Heart left ventricle (tissue), 16 donors: ENCODE measurements around the gene PIANP. TPM values are rescaled to one million over a fixed set of nuclear protein-coding genes. Genes with fewer than 3 reads are reported as not detected.

ENCODE experiments used
- ATAC-seq, 4 donors: fragments of 200-7000 bp; cut with Tn5 transposase; one replicate each; pipeline ENCODE4 v1.9.1; 2020 to 2022; ENCODE audit warnings: moderate library complexity in 4 of 4, mild to moderate bottlenecking in 3 of 4, moderate number of reproducible peaks in 1 of 4
- DNase-seq, 5 donors: peaks; one replicate each; pipeline ENCODE4 v3.0.0-alpha.2; 2020
- H3K27ac ChIP-seq, 12 donors: fragments of 200-600 bp; sonication (generic) in 4 of 12; one replicate each; pipeline versions ENCODE4 v1.5.0 to v1.8.0; 2016 to 2022; ENCODE audit warnings: mild to moderate bottlenecking in 2 of 12
- H3K27me3 ChIP-seq, 9 donors: fragments of 200-600 bp; sonication (generic) in 2 of 9; one replicate each; pipeline versions ENCODE4 v1.5.1 to v1.8.0; 2016 to 2022; ENCODE audit warnings: mild to moderate bottlenecking in 3 of 9
- H3K36me3 ChIP-seq, 9 donors: fragments of 200-600 bp; sonication (generic) in 2 of 9; one replicate each; pipeline versions ENCODE4 v1.5.0 to v1.8.0; 2018 to 2022; ENCODE audit warnings: mild to moderate bottlenecking in 2 of 9
- H3K4me1 ChIP-seq, 12 donors: fragments of 200-600 bp; sonication (generic) in 4 of 12; one replicate each; pipeline versions ENCODE4 v1.5.0 to v1.8.0; 2016 to 2022; ENCODE audit warnings: mild to moderate bottlenecking in 3 of 12
- H3K4me3 ChIP-seq, 12 donors: fragments of 200-600 bp; sonication (generic) in 4 of 12; one replicate each; pipeline versions ENCODE4 v1.5.0 to v1.8.0; 2017 to 2022; ENCODE audit warnings: mild to moderate bottlenecking in 9 of 12, moderate library complexity in 4 of 12
- H3K9me3 ChIP-seq, 12 donors: fragments of 200-600 bp; sonication (generic) in 4 of 12; one replicate each; pipeline versions ENCODE4 v1.5.0 to v1.8.0; 2016 to 2022; ENCODE audit warnings: mild to moderate bottlenecking in 1 of 12
- POLR2A ChIP-seq, 2 donors: fragments of 450-650 bp; IDR thresholded peaks; one replicate each; pipeline ENCODE4 v1.6.1; 2017; ENCODE audit warnings: antibody characterized with exemption in 2 of 2, mild to moderate bottlenecking in 2 of 2, moderate library complexity in 2 of 2
- WGBS, 4 donors: extraction: QIAGEN DNeasy Blood & Tissue Kit in 2 of 4; methylation state at CpG; one replicate each; pipeline versions ENCODE4 v1.1.5 to v1.1.7; 2013 to 2018; 5-methylcytosine and 5-hydroxymethylcytosine counted together
- intact Hi-C, 10 donors: fragments of 100-400 bp; cut with DNase I; formaldehyde crosslinking; loops; one replicate each; pipeline versions ENCODE4 v1.11.1 to v1.14.2; 2022
- polyA plus RNA-seq, 2 donors: library from polyadenylated mRNA; stranded (reverse); fragments of 200-250 nt; gene quantifications; one replicate each; pipeline ENCODE4 v1.2.3, GENCODE V29; 2013
- total RNA-seq, 9 donors: library from RNA; depleted of rRNA in 2 of 9; stranded (reverse); fragments of >200 nt in 2 of 9; fragmentation: NEBNext Ultra II Directional in 3 of 9; extraction: Animal tissue kit (Norgen Biotek cat#: 25700) in 3 of 9; gene quantifications; one replicate each; pipeline versions ENCODE4 v1.1.0 to v1.2.4, GENCODE V29; 2016 to 2023
- TF ChIP-seq, protein P1 (sequence below), 12 donors: fragments of 200-600 bp; sonication (generic) in 4 of 12; IDR thresholded peaks; one replicate each; pipeline versions ENCODE4 v1.5.0 to v1.8.0; 2018 to 2022; ENCODE audit warnings: antibody characterized with exemption in 12 of 12, mild to moderate bottlenecking in 5 of 12
- donor health status: ischemic (EF 13 %, LVEDD 7.1; RV severe dilation, severe dysfunction).
- donor health status: healthy with polysubstance abuse.
- donor health status: DM: no; HTN: yes; CAD: no.
- donor health status: DM: no; HTN: no; CAD: no.
- donor health status: ischemic (EF 25% LVEDD 6.9; RV normal size, moderate dysfunction).
- donor health status: ischemic (EF 25% LVEDD 5.7; RV mildly dilated, moderate dysfunction).
- donor health status: healthy.
- donor health status: DM: yes; HTN: yes; CAD: no.
- donor health status: ischemic (EF 35%, LVEDD 5.7; RV mildly dilated, moderate dysfunction).
- donor health status: nonischemic (EF 11% LVEDD 7.7; RV severe dilation, severe dysfunction).
- donor health status: DM: yes; HTN: yes; CAD: no.
- donor health status: PGD.
- donor health status: ischemic (EF 29% LVEDD 5.4; RV normal size, mild dysfunction).
- donor health status: nonischemic (EF 23%, LVEDD 6.1; RV moderate dilation, normal function).

PIANP gene
- total and polyA plus RNA-seq, 11 donors, result 0.11 to 0.32 (median 0.22) TPM; not detected in 6

- ATAC-seq, result no peak
- TF ChIP-seq, protein P1, sequence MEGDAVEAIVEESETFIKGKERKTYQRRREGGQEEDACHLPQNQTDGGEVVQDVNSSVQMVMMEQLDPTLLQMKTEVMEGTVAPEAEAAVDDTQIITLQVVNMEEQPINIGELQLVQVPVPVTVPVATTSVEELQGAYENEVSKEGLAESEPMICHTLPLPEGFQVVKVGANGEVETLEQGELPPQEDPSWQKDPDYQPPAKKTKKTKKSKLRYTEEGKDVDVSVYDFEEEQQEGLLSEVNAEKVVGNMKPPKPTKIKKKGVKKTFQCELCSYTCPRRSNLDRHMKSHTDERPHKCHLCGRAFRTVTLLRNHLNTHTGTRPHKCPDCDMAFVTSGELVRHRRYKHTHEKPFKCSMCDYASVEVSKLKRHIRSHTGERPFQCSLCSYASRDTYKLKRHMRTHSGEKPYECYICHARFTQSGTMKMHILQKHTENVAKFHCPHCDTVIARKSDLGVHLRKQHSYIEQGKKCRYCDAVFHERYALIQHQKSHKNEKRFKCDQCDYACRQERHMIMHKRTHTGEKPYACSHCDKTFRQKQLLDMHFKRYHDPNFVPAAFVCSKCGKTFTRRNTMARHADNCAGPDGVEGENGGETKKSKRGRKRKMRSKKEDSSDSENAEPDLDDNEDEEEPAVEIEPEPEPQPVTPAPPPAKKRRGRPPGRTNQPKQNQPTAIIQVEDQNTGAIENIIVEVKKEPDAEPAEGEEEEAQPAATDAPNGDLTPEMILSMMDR (IDR thresholded peaks at IDR 0.05), result no peak
- no peak for TF ChIP-seq POLR2A (IDR thresholded peaks at IDR 0.05)
- H3K9me3 ChIP-seq, result no peaks in the 10 kb centered on the region
- H3K27me3 ChIP-seq, result no peaks in the 10 kb centered on the region
- 59 to 75% (median 66%) methylated on average over 3 of the region's 3 CpGs for WGBS, 4 donors
- no peak overlapping the region for H3K4me3 ChIP-seq
- H3K4me1 ChIP-seq, result peaks cover 0 to 51% (median 34%) of the 10 kb centered on the region in 12 donors
- intact Hi-C loops, result loop anchor here in 4 of 10 donors (2.0 to 5.0 kb wide), 4 partner anchors 17 to 71 kb away; partner anchors contain the start of gene COPS7A (in 1 of the 4)
- DNase-seq, result no peak
- no peak overlapping the region for H3K27ac ChIP-seq
- H3K36me3 ChIP-seq, result peaks cover 0 to 56% (median 24%) of the 10 kb centered on the region in 9 donors
Observed at GRCh38 chr12:6685814-6686213, 14.8 kb downstream of the PIANP start.

DNA sequence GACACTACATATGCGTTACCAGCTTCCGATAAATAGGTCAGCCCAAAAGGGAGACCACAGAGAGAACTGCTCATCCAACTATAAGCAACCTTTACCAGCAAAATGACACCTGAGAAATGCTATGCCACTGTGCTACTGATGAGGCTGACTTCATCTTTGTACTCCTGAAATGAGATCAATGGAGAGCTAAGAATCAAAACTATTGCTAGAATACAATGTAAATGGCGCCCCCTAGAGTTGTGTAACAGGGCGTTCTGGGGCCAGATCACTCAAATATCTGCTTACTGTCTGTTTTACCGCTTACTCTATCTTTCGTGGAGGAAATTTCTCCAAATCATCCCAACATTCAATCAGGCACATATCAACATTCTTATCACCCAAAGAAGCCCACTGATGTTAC lies 16.0 kb downstream of the PIANP start:
- no peaks in the 10 kb centered on the region for H3K27me3 ChIP-seq
- no peak for DNase-seq
- 70 to 72% (median 70%) methylated on average over 6 of the region's 6 CpGs for WGBS, 4 donors

GRCh38 chr12:6676962-6677361 lies 23.7 kb downstream of the PIANP start:
- intact Hi-C loops, result no loop called here
- ATAC-seq (no peak), DNase-seq (no peak)
- Histone ChIP-seq H3K27me3 (no peaks in the 10 kb centered on the region), H3K36me3 (peaks cover 7 to 99% (median 93%) of the 10 kb centered on the region in 9 donors), H3K27ac (no peak overlapping the region), H3K9me3 (no peaks in the 10 kb centered on the region), H3K4me3 (no peak overlapping the region), H3K4me1 (no peaks in the 10 kb centered on the region)
- TF ChIP-seq POLR2A (IDR thresholded peaks at IDR 0.05), result no peak
- TF ChIP-seq, protein P1 (IDR thresholded peaks at IDR 0.05), result no peak
- 86 to 94% (median 93%) methylated on average over 5 of the region's 5 CpGs for WGBS, 4 donors

More for the DNA sequence above, 16.0 kb downstream of the PIANP start:
- Histone ChIP-seq H3K4me3 (no peak overlapping the region), H3K9me3 (no peaks in the 10 kb centered on the region), H3K4me1 (peaks cover 0 to 39% (median 23%) of the 10 kb centered on the region in 12 donors), H3K27ac (no peak overlapping the region), H3K36me3 (peaks cover 0 to 68% (median 36%) of the 10 kb centered on the region in 9 donors)
- TF ChIP-seq, protein P1 (IDR thresholded peaks at IDR 0.05), result peak in 10 of 12 donors; percentile 23 to 52 (median 45)
- TF ChIP-seq POLR2A (IDR thresholded peaks at IDR 0.05), result no peak
- ATAC-seq, result no peak
- intact Hi-C loops, result loop anchor here in 2 of 10 donors (2.0 to 5.0 kb wide), 2 partner anchors 16 to 38 kb away; partner anchors contain the start of gene COPS7A (in 1 of the 2)

GRCh38 chr12:6672143-6672542 lies 28.5 kb downstream of the PIANP start:
- Histone ChIP-seq H3K27ac (no peak overlapping the region), H3K9me3 (no peaks in the 10 kb centered on the region), H3K4me3 (no peak overlapping the region), H3K36me3 (peaks cover 3 to 100% (median 99%) of the 10 kb centered on the region in 9 donors), H3K27me3 (no peaks in the 10 kb centered on the region), H3K4me1 (no peaks in the 10 kb centered on the region)
- WGBS, 4 donors, result 87 to 91% (median 89%) methylated on average over 18 of the region's 18 CpGs
- ATAC-seq (peak in 1 of 4 donors; percentile 33), DNase-seq (no peak)
- TF ChIP-seq, protein P1 (IDR thresholded peaks at IDR 0.05), result no peak
- no peak for TF ChIP-seq POLR2A (IDR thresholded peaks at IDR 0.05)
- intact Hi-C loops, result no loop called here
